Stimulated activated CD8-positive, alpha-beta memory T cell treated with anti-CD3 and anti-CD28 coated beads, Interleukin-7, amount 100 ng/mL, for 48 hours (primary cell): ENCODE results near the gene RFX4.

Experiments used
- DNase-seq, 2 donors: peaks; one replicate each; pipeline ENCODE4 v3.0.0-alpha.2; 2020; ENCODE audit warnings: low read depth in 1 of 2; ENCODE audit errors: extremely low read depth in 1 of 2

RFX4 gene

DNA sequence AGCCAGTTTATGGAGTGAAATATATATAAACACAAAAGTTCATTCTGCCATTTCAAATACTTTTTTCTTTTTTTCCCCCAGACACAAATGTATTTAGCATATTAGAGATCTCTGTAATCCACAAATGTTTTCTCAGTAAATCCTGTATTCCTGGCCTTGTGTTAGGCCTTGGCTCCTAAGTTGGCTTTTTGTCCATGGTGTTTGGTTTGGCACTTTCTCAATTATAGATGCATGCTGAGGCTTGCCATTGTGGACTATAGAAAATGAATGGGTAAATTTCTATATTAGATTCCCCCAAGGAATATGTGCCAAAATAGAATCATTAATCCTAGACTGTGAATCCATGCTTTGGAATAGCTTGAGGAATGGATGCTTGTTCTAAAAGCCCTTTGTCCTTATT lies 208.7 kb downstream of the RFX4 start:
- DNase-seq = no peak

DNA sequence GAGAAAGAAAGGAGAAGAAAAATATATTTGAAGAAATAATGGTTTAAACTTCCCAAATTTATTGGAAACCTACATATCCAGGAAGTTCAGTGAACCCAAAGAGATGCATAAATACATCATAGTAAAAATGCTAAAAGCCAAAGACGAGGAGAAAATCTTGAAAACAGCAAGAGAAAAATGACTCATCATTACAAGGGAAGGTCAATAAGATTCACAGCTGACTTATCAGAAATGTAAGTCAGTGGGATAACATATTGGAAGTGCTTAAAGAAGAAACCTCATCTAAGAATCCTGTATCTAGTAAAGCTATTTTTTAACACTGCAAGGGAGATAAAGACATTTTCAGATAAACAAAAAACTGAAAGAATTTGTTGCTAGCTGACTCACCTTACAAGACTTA lies 211.6 kb downstream of the RFX4 start:
- no peak for DNase-seq

DNA sequence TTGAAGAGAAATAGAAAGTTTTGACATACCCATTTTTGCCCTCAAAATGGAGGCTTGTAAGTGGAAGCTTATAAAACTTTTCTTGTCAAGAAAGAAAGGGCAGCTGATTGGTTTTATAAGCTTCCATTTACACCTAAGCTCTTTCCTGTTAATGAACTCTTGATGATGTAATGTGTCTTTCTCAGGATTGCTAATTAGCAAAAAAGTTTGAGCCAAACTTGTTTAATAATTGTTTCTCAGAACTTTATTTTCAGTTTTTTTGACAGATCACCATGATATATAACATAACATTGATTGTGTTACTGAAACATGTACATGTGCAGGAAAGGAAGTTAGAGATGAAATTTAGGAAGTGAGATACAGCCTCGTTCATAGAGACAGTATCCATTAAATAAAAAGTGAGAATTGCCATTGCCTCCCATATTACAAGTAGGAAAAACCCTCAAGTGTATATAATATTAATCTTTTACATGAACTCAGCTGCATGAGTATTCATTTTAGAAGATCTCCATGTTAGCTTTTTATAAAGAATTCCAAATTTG lies 218.4 kb downstream of the RFX4 start:
- no peak for DNase-seq

DNA sequence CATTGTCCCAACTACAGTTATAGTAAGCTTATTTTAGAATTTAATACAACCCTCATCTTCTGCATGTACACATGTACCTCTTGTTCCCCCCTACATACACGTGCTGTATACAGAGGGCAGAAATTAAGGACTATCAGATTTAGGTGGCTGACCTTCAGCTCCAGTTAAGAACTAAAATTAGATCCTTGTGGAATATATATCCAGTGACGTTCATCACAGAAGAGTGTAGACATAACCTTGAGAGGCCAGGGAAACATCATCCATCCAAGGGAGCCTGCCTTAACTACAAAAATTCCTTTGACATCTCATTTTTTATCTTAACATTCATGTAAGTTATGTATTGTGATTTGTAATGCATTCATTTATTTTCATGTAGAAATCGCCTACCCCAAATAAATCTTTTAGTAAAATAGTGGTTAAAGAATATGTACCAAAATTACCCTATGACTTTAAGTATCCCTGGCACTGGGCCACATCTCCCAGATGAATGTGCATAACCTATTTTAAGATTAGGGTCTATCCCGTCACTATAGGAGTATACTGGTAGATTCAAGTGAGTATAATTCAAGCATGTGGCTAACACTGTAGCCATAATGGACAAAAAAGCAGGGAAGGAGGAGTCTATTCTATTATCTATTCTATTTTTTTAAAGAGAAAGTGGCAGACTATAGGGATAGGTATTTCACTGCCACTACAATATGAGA lies 219.2 kb downstream of the RFX4 start:
- DNase-seq = no peak

DNA sequence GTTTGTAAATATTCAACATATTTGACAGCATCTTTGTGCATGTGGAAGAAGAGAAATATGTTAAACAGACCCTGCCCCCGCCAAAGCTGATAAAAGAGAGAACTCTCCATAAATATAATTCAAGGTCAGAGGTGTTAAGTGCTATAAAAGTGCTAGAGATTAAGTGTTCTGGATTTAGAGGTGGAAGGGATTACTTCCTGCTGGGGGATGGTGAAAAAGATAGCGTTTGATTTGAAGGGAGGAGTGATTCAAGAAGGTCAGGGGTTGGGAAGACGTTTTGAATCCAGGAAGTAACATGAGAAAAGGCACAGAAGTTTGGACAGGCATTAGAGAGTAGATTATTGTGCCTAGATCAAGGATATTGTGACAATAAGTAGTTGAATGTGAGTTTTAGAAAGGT lies 221.9 kb downstream of the RFX4 start:
- no peak for DNase-seq
